ENCODE results near the gene ECSIT.

ECSIT gene

GRCh38 chr19:11550265-11550664 lies 21.3 kb upstream of the ECSIT start:
- no peaks in the 10 kb centered on the region for H3K4me1 ChIP-seq (ENCODE audit: control extremely low read depth in 1 of 4, control insufficient read depth in 4 of 4, insufficient read depth in 4 of 4, low read length in 3 of 4)
- H3K9me3 ChIP-seq (ENCODE audit: control extremely low read depth in 1 of 5, control insufficient read depth in 4 of 5, insufficient read depth in 2 of 5, low read depth in 1 of 5, low read length in 4 of 5): no peaks in the 10 kb centered on the region
- peaks cover 0 to 3% (median 0%) of the 10 kb centered on the region in 5 experiments for H3K27me3 ChIP-seq (replicated peaks in 2 of 5; ENCODE audit: control insufficient read depth in 4 of 5, insufficient read depth in 5 of 5, low read length in 4 of 5)
- CTCF ChIA-PET: no interaction called here
- peaks cover 3 to 28% (median 16%) of the 10 kb centered on the region in 4 experiments for H3K36me3 ChIP-seq (ENCODE audit: control insufficient read depth in 4 of 4, insufficient read depth in 4 of 4, low read length in 3 of 4)
- H3K4me3 ChIP-seq (ENCODE audit: control insufficient read depth in 1 of 7, extremely low read depth in 1 of 7, insufficient read depth in 4 of 7, low read depth in 2 of 7, low read length in 6 of 7): no peak overlapping the region
- H3K27ac ChIP-seq (ENCODE audit: insufficient read depth in 1 of 2, low read depth in 1 of 2, low read length in 2 of 2, poor library complexity in 1 of 2, severe bottlenecking in 2 of 2): no peak overlapping the region
- POLR2A ChIA-PET: no interaction called here
- WGBS (ENCODE audit: insufficient coverage): 100% methylated on average over 2 of the region's 8 CpGs
- DNase-seq: no peak

DNA sequence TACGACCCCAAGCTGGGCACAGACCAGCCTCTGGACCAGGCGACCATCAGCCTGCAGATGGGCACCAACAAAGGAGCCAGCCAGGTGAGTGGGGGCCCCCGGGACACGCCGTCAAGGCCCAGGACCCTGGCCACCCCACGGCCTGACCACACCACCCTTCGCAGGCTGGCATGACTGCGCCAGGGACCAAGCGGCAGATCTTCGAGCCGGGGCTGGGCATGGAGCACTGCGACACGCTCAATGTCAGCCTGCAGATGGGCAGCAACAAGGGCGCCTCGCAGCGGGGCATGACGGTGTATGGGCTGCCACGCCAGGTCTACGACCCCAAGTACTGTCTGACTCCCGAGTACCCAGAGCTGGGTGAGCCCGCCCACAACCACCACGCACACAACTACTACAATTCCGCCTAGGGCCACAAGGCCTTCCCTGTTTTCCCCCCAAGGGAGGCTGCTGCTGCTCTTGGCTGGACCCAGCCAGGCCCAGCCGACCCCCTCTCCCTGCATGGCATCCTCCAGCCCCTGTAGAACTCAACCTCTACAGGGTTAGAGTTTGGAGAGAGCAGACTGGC lies 20.5 kb upstream of the ECSIT start:
- Histone ChIP-seq H3K4me1 (ENCODE audit: control extremely low read depth in 1 of 4, control insufficient read depth in 4 of 4, insufficient read depth in 4 of 4, low read length in 3 of 4) (no peaks in the 10 kb centered on the region), H3K36me3 (ENCODE audit: control insufficient read depth in 4 of 4, insufficient read depth in 4 of 4, low read length in 3 of 4) (peaks cover 3 to 25% (median 15%) of the 10 kb centered on the region in 4 experiments), H3K27ac (ENCODE audit: insufficient read depth in 1 of 2, low read depth in 1 of 2, low read length in 2 of 2, poor library complexity in 1 of 2, severe bottlenecking in 2 of 2) (no peak overlapping the region), H3K9me3 (ENCODE audit: control extremely low read depth in 1 of 5, control insufficient read depth in 4 of 5, insufficient read depth in 2 of 5, low read depth in 1 of 5, low read length in 4 of 5) (no peaks in the 10 kb centered on the region), H3K4me3 (ENCODE audit: control insufficient read depth in 1 of 7, extremely low read depth in 1 of 7, insufficient read depth in 4 of 7, low read depth in 2 of 7, low read length in 6 of 7) (no peak overlapping the region), H3K27me3 (replicated peaks in 2 of 5; ENCODE audit: control insufficient read depth in 4 of 5, insufficient read depth in 5 of 5, low read length in 4 of 5) (peaks cover 0 to 3% (median 0%) of the 10 kb centered on the region in 5 experiments)
- DNase-seq: no peak
- ChIA-PET POLR2A (no interaction called here), CTCF (no interaction called here)
- 99% methylated on average over 23 of the region's 24 CpGs for WGBS (ENCODE audit: insufficient coverage)

GRCh38 chr19:11547929-11548700 lies 19.2 kb upstream of the ECSIT start:
- Histone ChIP-seq H3K4me1 (ENCODE audit: control extremely low read depth in 1 of 4, control insufficient read depth in 4 of 4, insufficient read depth in 4 of 4, low read length in 3 of 4) (no peaks in the 10 kb centered on the region), H3K4me3 (ENCODE audit: control insufficient read depth in 1 of 7, extremely low read depth in 1 of 7, insufficient read depth in 4 of 7, low read depth in 2 of 7, low read length in 6 of 7) (no peak overlapping the region), H3K36me3 (ENCODE audit: control insufficient read depth in 4 of 4, insufficient read depth in 4 of 4, low read length in 3 of 4) (peaks cover 3 to 12% (median 7%) of the 10 kb centered on the region in 4 experiments), H3K27me3 (replicated peaks in 2 of 5; ENCODE audit: control insufficient read depth in 4 of 5, insufficient read depth in 5 of 5, low read length in 4 of 5) (peaks cover 0 to 3% (median 0%) of the 10 kb centered on the region in 5 experiments), H3K9me3 (ENCODE audit: control extremely low read depth in 1 of 5, control insufficient read depth in 4 of 5, insufficient read depth in 2 of 5, low read depth in 1 of 5, low read length in 4 of 5) (no peaks in the 10 kb centered on the region), H3K27ac (ENCODE audit: insufficient read depth in 1 of 2, low read depth in 1 of 2, low read length in 2 of 2, poor library complexity in 1 of 2, severe bottlenecking in 2 of 2) (no peak overlapping the region)
- DNase-seq: no peak
- ChIA-PET POLR2A (no interaction called here), CTCF (interaction anchor here (1.4 kb wide), 1 partner anchor 12 kb away, joined by 4 read pairs; no protein-coding TSS in a partner anchor)
- WGBS (ENCODE audit: insufficient coverage): 99% methylated on average over 10 of the region's 14 CpGs

GRCh38 chr19:11541238-11541637 lies 12.3 kb upstream of the ECSIT start:
- no peaks in the 10 kb centered on the region for H3K36me3 ChIP-seq (ENCODE audit: control insufficient read depth in 4 of 4, insufficient read depth in 4 of 4, low read length in 3 of 4)
- ChIA-PET POLR2A (no interaction called here), CTCF (no interaction called here)
- H3K9me3 ChIP-seq (ENCODE audit: control extremely low read depth in 1 of 5, control insufficient read depth in 4 of 5, insufficient read depth in 2 of 5, low read depth in 1 of 5, low read length in 4 of 5): no peaks in the 10 kb centered on the region
- DNase-seq: peak in 1 of 3 donors; percentile 33
- peaks cover 0 to 39% (median 10%) of the 10 kb centered on the region in 5 experiments for H3K27me3 ChIP-seq (replicated peaks in 2 of 5; ENCODE audit: control insufficient read depth in 4 of 5, insufficient read depth in 5 of 5, low read length in 4 of 5)
- H3K27ac ChIP-seq (ENCODE audit: insufficient read depth in 1 of 2, low read depth in 1 of 2, low read length in 2 of 2, poor library complexity in 1 of 2, severe bottlenecking in 2 of 2): no peak overlapping the region
- WGBS (ENCODE audit: insufficient coverage): 100% methylated on average over 2 of the region's 3 CpGs
- peaks cover 0 to 8% (median 4%) of the 10 kb centered on the region in 4 experiments for H3K4me1 ChIP-seq (ENCODE audit: control extremely low read depth in 1 of 4, control insufficient read depth in 4 of 4, insufficient read depth in 4 of 4, low read length in 3 of 4)
- H3K4me3 ChIP-seq (ENCODE audit: control insufficient read depth in 1 of 7, extremely low read depth in 1 of 7, insufficient read depth in 4 of 7, low read depth in 2 of 7, low read length in 6 of 7): no peak overlapping the region

DNA sequence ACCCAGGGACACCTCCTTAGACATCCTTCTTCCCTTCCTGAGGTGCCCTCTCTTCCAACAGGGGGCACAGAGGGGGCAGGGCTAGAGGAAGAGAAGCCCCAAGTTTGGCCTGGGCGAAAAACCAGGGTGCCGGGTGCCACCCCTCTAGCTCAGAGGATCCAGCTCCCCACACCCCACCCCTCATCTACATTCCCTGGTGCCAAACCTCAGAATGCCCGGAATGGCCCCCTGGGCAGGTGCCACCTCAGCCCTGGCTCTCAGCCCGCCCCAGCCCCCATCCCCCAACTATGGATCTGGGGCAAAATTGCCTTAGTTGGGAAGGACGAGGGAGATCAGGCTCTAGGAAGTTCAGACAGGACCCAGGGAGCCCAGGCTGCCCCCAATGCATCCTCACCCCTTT lies 11.7 kb upstream of the ECSIT start:
- Histone ChIP-seq H3K27ac (ENCODE audit: insufficient read depth in 1 of 2, low read depth in 1 of 2, low read length in 2 of 2, poor library complexity in 1 of 2, severe bottlenecking in 2 of 2) (no peak overlapping the region), H3K4me3 (ENCODE audit: control insufficient read depth in 1 of 7, extremely low read depth in 1 of 7, insufficient read depth in 4 of 7, low read depth in 2 of 7, low read length in 6 of 7) (no peak overlapping the region), H3K36me3 (ENCODE audit: control insufficient read depth in 4 of 4, insufficient read depth in 4 of 4, low read length in 3 of 4) (no peaks in the 10 kb centered on the region), H3K9me3 (ENCODE audit: control extremely low read depth in 1 of 5, control insufficient read depth in 4 of 5, insufficient read depth in 2 of 5, low read depth in 1 of 5, low read length in 4 of 5) (no peaks in the 10 kb centered on the region), H3K27me3 (replicated peaks in 2 of 5; ENCODE audit: control insufficient read depth in 4 of 5, insufficient read depth in 5 of 5, low read length in 4 of 5) (peaks cover 0 to 39% (median 10%) of the 10 kb centered on the region in 5 experiments), H3K4me1 (ENCODE audit: control extremely low read depth in 1 of 4, control insufficient read depth in 4 of 4, insufficient read depth in 4 of 4, low read length in 3 of 4) (peaks cover 1 to 12% (median 6%) of the 10 kb centered on the region in 4 experiments)
- no peak for DNase-seq
- ChIA-PET POLR2A (no interaction called here), CTCF (no interaction called here)
- WGBS (ENCODE audit: insufficient coverage): 60% methylated on average over 1 of the region's 5 CpGs

GRCh38 chr19:11539495-11540365 lies 10.8 kb upstream of the ECSIT start:
- DNase-seq: no peak
- Histone ChIP-seq H3K27me3 (replicated peaks in 2 of 5; ENCODE audit: control insufficient read depth in 4 of 5, insufficient read depth in 5 of 5, low read length in 4 of 5) (peaks cover 0 to 39% (median 10%) of the 10 kb centered on the region in 5 experiments), H3K9me3 (ENCODE audit: control extremely low read depth in 1 of 5, control insufficient read depth in 4 of 5, insufficient read depth in 2 of 5, low read depth in 1 of 5, low read length in 4 of 5) (no peaks in the 10 kb centered on the region), H3K36me3 (ENCODE audit: control insufficient read depth in 4 of 4, insufficient read depth in 4 of 4, low read length in 3 of 4) (no peaks in the 10 kb centered on the region), H3K4me3 (ENCODE audit: control insufficient read depth in 1 of 7, extremely low read depth in 1 of 7, insufficient read depth in 4 of 7, low read depth in 2 of 7, low read length in 6 of 7) (no peak overlapping the region), H3K4me1 (ENCODE audit: control extremely low read depth in 1 of 4, control insufficient read depth in 4 of 4, insufficient read depth in 4 of 4, low read length in 3 of 4) (peaks cover 2 to 14% (median 8%) of the 10 kb centered on the region in 4 experiments), H3K27ac (ENCODE audit: insufficient read depth in 1 of 2, low read depth in 1 of 2, low read length in 2 of 2, poor library complexity in 1 of 2, severe bottlenecking in 2 of 2) (no peak overlapping the region)
- WGBS (ENCODE audit: insufficient coverage): 40% methylated on average over 10 of the region's 36 CpGs
- POLR2A ChIA-PET: no interaction called here
- CTCF ChIA-PET: no interaction called here
